GM10266 (cell line): ENCODE results near the gene MRGPRX2.

Experiments
- DNase-seq: peaks from one replicate; pipeline ENCODE4 v3.0.0; 2012; ENCODE audit errors: extremely low spot score
- CTCF ChIP-seq: IDR thresholded peaks from 2 replicates; pipeline ENCODE4 v1.5.1; 2012; ENCODE audit warnings: mild to moderate bottlenecking, low read depth; ENCODE audit not compliant: control insufficient read depth, insufficient read depth; ENCODE audit errors: missing control alignments

Gene MRGPRX2

GRCh38 chr11:19032990-19033389, 27.5 kb downstream of the MRGPRX2 start:
- DNase-seq = no peak
- no peak for TF ChIP-seq CTCF

GRCh38 chr11:19027829-19028595, 32.5 kb downstream of the MRGPRX2 start:
- no peak for TF ChIP-seq CTCF
- no peak for DNase-seq

- TF ChIP-seq CTCF = no peak
- no peak for DNase-seq
Observed at GRCh38 chr11:19026862-19027261, 33.7 kb downstream of the MRGPRX2 start.

GRCh38 chr11:19025481-19026406, 34.8 kb downstream of the MRGPRX2 start:
- no peak for DNase-seq
- no peak for TF ChIP-seq CTCF

- DNase-seq = no peak
- TF ChIP-seq CTCF = no peak
Observed at GRCh38 chr11:19020831-19021230, 39.7 kb downstream of the MRGPRX2 start.

- no peak for DNase-seq
- no peak for TF ChIP-seq CTCF
Observed at GRCh38 chr11:19018901-19019300, 41.6 kb downstream of the MRGPRX2 start.
